Right ventricle myocardium superior (tissue), 1 donor: ENCODE results near the gene TNIP2. TPM values are rescaled to one million over a fixed set of nuclear protein-coding genes. Genes with fewer than 3 reads are reported as not detected.
"Not testable (repeated sequence)": the region's sequence is repeated elsewhere in the genome, so short reads cannot be mapped to it uniquely, and the experiment has no call there.

Source experiments
- ATAC-seq: fragments of 200-7000 bp; cut with Tn5 transposase; one replicate; pipeline ENCODE4 v1.9.1; 2020; ENCODE audit warnings: mild to moderate bottlenecking; ENCODE audit not compliant: poor library complexity
- DNase-seq: peaks from one replicate; pipeline ENCODE4 v3.0.0-alpha.2; 2020
- intact Hi-C: fragments of 100-400 bp; cut with DNase I; formaldehyde crosslinking; loops from one replicate; pipeline ENCODE4 v1.11.2; 2022
- total RNA-seq: library from RNA; stranded (reverse); fragmentation: NEBNext Ultra II Directional; extraction: Animal tissue kit (Norgen Biotek cat#: 25700); gene quantifications from one replicate; pipeline ENCODE4 v1.2.1, GENCODE V29; 2021
- donor health status: DM: no; HTN: yes; CAD: no; lungs with severe emphysema.

Gene TNIP2
- total RNA-seq, 1 donor from 2014 or later, result 25.9 TPM

DNA sequence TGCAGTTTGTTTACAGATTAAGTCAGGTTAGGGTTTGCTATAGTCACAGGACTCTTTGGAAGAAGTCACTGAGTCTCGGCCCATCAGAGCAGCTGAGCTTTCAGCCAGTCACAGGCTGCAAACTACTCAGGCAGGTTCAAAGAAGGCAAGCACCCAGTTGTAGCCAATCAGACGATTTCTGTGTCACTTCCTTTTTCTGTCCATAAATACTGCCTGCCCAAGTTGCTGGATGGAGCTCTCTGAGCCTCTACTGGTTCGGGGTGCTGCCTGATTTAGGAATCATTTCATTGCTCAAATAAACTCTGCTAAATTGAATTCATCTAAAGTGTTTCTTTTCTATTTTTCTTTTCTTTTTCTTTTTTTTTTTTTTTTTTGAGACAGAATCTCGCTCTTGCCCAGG is 29.5 kb upstream of the TNIP2 start:
- DNase-seq (no peak), ATAC-seq (peak; percentile 20)
- intact Hi-C loops, result no loop called here

GRCh38 chr4:2783790-2784189 is 27.7 kb upstream of the TNIP2 start:
- no peak for ATAC-seq
- intact Hi-C loops, result no loop called here
- DNase-seq, result no peak

DNA sequence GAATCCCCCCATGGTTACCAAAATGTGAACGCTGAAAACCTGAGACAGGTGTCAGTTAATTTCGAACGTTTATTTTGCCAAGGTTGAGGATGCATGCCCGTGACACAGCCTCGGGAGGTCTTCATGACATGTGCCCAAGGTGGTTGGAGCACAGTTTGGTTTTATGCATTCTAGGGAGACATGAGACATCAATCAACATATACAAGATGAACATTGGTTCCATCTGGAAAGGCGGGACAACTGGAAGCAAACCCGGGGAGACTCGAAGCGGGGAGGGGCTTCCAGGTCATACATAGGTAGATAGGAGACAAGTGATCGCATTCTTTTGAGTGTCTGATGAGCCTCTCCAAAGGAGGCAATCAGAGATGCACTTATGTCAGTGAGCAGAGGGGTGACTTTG is 25.8 kb upstream of the TNIP2 start:
- ATAC-seq, result no peak
- DNase-seq, result no peak
- intact Hi-C loops, result no loop called here

- ATAC-seq, DNase-seq, intact Hi-C loops: not testable (repeated sequence)
These were observed 24.5 kb upstream of the TNIP2 start for GRCh38 chr4:2780643-2781042.

- DNase-seq, result no peak
- intact Hi-C loops, result no loop called here
These were observed 15.1 kb upstream of the TNIP2 start for GRCh38 chr4:2771264-2771663.

DNA sequence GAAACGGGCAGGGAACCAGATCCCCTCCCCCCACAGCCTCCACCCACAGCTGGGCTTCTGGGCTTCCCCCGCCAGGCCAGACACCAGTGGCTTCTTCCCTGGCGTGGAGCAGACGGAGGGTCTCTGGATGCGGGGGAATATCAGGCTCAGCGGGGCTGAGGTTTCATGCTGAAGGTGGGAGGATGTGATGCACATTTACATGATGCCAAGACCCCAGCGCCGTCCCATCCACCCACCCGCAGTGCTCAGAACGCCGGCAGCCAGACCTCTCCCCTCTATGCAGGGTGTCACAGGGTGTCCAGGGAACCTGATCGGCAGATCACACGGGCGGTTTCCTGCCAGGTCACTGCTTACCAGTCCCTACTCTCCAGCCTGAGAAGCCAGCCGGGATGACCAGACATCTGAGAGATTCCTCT is 12.8 kb upstream of the TNIP2 start:
- intact Hi-C loops, result loop anchor here (10.0 kb wide), 2 partner anchors 76 to 166 kb away; partner anchors contain the start of gene ADD1
- ATAC-seq, result no peak
- no peak for DNase-seq

More at GRCh38 chr4:2771264-2771663, 15.1 kb upstream of the TNIP2 start:
- ATAC-seq, result no peak

DNA sequence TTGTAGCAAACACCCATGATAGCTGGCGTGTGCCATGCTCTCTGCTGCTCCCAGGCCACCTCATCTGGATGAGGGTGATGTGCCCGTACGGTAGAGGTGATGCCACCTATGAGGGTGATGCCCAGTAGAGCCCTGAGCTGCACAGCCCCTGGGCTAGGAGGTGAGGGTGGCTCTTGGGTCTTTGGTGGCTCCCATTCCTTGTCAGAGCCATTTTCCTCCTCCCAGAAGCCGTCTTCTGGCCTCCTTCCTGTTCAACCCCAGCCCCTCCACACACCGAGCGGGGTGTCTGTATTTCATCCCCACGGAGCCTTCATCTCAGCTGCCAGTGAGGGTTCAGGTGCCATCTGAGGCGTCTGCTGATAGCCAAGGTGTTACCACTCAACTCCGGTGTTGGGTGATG is 12.0 kb upstream of the TNIP2 start:
- ATAC-seq (no peak), DNase-seq (no peak)
- intact Hi-C loops, result loop anchor here (10.0 kb wide), 2 partner anchors 77 to 167 kb away; partner anchors contain the start of gene ADD1

DNA sequence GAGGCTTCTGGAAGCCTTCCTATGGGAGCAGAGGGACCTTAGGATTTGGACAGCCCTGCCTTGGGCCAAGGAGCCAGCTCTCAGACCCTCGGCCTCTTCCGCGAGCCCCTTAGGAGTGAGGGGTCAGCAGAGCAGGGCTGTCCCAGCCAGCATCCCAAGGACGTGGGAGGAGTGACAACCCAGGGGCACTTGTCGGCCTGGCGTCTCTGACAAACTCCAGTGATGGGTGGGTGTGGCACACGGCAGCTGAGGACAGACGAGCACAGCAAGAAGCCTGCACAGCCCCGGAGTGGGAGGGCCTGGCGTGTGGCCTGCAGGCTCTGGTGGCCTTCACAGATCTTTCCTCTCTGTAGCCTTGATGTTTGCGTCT is 11.6 kb upstream of the TNIP2 start:
- DNase-seq, result peak; percentile 76
- ATAC-seq, result peak; percentile 65
- intact Hi-C loops, result loop anchor here (10.0 kb wide), 2 partner anchors 77 to 167 kb away; partner anchors contain the start of gene ADD1

GRCh38 chr4:2767046-2767704 is 11.0 kb upstream of the TNIP2 start:
- intact Hi-C loops, result loop anchor here (10.0 kb wide), 2 partner anchors 78 to 168 kb away; partner anchors contain the start of gene ADD1
- ATAC-seq, result no peak
- DNase-seq, result no peak

DNA sequence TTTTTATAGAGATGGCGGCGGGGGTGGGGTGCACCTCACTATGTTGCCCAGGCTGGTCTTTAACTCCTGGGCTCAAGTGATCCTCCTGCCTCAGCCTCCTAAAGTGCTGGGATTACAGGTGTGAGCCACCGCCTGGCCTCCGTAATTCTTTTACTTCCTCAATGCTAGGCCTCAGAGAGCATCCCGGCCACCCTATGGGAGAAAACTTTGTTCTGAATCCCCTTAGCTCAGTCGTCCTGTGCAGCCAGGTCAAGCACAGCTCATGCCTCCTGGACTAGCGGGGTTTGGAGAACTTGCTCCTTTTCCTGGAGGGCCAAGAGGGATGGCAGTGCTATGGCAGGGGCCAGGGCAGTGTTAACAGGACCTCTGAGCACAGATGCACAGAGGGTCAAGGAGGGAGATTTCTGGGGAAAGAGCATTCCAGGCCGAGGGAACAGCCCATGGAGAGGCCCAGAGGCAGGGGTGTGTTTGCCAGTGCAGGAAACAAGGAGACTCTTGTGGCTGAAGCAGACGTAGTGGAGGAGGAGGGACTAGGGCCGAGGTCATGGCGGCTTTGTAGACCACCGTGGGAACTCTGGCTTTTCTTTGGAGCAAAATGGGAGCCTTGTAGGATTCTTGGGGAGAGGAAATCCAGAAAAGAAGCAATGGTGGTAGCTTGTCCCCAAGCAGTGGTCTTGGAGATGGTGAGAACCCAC is 9.8 kb upstream of the TNIP2 start:
- intact Hi-C loops, result loop anchor here (10.0 kb wide), 2 partner anchors 79 to 169 kb away; partner anchors contain the start of gene ADD1
- ATAC-seq, result no peak
- no peak for DNase-seq

- ATAC-seq (peak; percentile 38), DNase-seq (peak; percentile 65)
- intact Hi-C loops, result loop anchor here (10.0 kb wide), 2 partner anchors 81 to 171 kb away; partner anchors contain the start of gene ADD1
These were observed 7.4 kb upstream of the TNIP2 start for GRCh38 chr4:2763511-2763967.

GRCh38 chr4:2762486-2763370 is 6.6 kb upstream of the TNIP2 start:
- DNase-seq, ATAC-seq: not testable (repeated sequence)
- intact Hi-C loops, result loop anchor here (10.0 kb wide), 2 partner anchors 82 to 172 kb away; partner anchors contain the start of gene ADD1

- no peak for ATAC-seq
- DNase-seq, result no peak
- intact Hi-C loops, result loop anchor here (10.0 kb wide), 2 partner anchors 83 to 173 kb away; partner anchors contain the start of gene ADD1
These were observed 5.9 kb upstream of the TNIP2 start for GRCh38 chr4:2762048-2762447.

- no peak for ATAC-seq
- intact Hi-C loops, result loop anchor here (10.0 kb wide), 2 partner anchors 84 to 174 kb away; partner anchors contain the start of gene ADD1
- DNase-seq, result no peak
These were observed 5.1 kb upstream of the TNIP2 start for GRCh38 chr4:2761035-2761923.

GRCh38 chr4:2757426-2757825 is 1.3 kb upstream of the TNIP2 start:
- ATAC-seq (no peak), DNase-seq (no peak)
- intact Hi-C loops, result no loop called here

DNA sequence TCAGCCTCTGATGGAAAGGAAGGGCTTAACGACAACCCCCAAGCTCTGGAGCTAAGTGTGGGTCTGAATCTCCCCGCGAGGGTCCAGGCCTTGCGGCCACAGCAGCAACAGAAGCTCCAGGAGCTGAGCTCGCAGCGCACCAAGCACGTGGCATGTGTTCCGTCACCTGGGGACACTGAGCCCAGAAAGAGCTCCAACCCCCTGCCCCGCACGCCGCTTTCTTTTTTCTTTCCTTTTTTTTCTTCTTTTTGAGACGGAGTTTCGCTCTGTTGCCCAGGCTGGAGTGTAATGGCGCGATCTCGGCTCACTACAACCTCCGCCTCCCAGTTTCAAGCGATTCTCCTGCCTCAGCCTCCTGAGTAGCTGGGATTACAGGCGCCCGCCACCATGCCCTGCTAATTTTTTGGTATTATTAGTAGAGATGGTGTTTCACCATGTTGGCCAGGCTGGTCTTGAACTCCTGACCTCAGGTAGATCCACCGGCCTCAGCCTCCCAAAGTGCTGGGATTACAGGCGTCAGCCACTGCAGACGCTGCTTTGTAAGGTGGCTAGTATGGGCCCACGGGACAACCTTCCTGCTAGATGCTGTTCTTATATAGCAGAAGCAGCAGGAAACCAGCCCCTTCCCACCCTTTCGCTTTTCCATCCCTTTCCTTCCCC is 685 bp upstream of the TNIP2 start:
- ATAC-seq (no peak), DNase-seq (no peak)
- intact Hi-C loops, result no loop called here
